Measurements from ENCODE around the gene FAIM2.
"Not testable (repeated sequence)": the region's sequence is repeated elsewhere in the genome, so short reads cannot be mapped to it uniquely, and the experiment has no call there.

Gene FAIM2

DNA sequence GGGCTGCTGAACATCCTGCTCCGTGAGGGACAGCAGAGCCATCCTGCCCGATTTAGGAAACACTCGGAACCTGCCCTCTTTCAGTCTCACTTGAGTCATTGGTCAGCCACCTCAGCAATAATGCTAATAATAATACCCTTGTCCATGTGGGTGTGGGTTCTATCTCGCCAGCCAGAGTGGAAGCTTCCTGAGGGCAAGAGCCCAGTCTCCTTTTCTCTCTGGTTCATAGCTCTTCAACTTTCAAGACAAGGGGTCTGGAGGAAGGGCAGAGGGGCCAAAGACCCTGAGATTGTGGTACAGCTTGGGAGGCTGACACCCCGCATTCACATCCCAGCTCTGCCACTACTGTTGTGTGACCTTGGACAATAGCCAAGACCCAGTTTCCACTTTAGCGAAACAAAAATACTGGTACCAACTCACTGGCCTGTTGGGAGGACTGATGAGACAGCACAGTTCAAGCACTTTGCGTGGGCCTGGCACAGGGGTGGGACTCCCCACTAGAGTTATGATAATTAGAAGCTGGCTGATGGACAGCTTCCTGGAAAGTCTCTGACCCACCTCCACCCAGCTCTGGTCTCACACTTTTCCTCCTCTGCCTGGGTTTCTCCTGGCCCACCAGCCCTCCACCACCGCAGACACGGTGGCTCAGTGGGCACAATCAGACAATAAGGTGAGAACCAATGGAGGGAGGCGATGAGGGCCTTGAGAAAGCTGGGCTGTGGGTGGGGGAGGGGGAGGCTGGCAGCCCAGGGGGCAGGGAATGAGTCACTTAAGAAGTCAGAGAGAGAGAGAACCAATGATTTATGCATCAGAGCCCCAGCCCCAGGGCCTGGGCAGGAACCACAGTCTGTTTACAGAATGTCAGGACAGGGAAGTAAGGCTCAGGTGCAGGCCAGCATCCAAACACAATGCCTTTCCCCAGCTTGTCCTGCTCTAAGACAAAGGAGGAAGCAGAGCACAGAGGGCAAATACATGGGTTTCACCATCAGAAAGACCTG, 9.6 kb downstream of the FAIM2 start:
- no peak for DNase-seq (ENCODE audit: low read depth)

DNA sequence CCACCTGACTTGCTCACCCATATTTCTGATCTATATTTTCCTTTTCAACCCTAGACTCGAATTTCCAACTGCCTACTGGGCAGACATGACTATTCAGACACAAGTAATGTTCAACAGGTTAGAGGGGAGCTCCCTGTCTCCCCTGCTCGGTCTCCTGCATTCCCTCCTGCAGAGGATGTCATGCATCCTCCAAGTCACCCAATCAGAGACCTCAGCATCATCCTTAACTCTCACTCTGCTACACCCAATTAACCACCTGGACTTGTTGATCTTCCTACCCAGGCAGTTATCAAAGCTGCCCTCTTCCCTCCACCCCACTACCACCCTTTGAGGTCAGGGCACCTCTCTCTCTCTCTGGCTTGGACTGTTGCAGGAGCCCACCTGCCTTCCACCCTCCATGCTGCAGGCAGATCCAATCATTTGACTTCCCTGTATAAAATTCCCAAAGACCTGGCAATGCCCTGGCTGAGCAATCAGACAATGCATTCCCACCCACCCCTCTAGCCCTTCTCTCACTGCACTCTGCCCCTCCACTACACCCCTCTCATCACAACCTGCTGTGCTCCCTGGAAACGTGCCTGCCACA, 10.9 kb downstream of the FAIM2 start:
- DNase-seq (ENCODE audit: low read depth) = no peak

DNA sequence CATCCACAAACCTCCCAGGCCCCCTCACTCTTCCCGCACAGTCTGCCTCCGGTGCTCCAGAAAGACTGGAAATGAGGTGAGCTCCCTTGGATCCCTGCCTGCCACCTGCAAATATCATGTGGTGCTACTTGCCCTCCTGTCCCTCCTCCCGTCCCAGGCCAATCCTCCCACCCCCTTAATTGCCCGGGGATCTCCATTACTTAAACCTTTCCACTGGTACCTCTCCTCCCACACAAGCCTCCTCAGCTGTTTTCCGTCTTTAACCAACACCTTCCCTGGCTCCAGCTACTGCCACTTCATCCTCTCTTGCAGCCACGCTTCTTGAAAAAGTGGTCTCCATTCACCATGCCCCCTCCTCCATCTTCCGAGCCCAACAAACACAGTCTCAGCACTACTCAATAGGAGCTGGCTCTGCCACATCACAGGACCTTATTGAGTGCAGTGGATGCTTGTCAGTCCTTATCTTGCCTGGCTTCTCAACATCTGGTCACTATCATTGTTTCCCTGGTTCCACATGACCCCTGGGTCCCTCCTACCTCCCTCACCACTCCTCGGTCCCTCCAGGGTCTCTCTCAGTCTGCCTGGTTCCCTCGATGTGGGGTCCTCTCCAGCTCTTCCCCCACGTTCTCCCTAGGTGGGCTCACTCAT, 11.5 kb downstream of the FAIM2 start:
- no peak for DNase-seq (ENCODE audit: low read depth)

DNA sequence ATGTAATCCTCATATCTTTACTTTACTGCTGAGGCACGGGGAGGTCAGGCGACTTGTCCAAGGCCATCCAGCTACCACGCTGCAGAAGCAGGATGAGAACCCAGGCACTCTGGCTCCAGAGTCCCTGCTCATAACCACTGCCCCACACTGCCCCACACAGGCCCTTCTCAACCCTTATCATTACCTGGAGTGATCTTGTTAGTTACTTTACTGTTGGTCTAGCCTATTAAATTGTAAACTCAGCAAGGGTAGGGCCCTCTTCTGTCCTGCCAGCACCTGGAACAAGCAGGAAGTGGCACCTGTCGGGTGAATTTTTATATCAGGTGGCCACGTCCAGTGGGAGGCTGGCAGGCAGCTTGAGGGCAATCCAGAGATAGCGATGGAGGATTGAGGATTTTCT, 12.2 kb downstream of the FAIM2 start:
- no peak for DNase-seq (ENCODE audit: low read depth)

DNA sequence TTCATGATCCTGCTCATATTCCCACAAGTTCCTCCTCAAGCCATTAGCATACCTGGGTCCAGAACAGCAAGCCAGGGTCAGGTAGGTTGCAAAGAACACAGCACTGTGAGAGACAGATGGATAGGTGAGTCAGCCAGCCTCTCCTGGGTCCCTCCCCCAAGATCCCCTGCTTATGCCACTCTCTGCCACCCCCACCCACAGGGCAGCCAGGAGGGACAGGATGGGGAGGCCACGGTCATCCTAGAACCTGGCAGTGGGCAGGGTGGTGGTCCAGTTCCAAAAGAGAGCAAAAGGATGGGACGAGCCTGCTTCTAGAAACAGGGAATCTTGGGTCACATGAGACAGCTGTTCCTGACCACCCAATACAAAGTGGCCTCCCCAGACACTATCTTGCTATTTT, 12.7 kb downstream of the FAIM2 start:
- DNase-seq (ENCODE audit: low read depth) = no peak

DNA sequence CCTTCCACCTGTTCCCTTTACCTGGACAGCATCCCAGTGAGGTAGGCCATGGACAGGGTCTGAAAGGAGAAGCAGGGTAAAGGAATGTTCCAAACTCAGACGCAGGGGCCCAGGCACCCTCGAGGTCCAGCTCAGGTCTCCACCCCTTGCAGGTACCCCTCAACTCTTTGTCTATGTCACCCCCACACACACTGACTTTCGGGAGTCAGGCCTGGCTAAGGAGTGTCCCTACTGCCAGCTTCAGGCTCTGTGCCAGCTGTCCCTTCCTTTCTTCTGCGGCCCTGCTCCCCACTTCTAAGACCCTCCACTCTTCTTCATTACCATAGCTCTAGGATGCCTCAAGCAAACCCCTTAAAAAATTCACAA, 13.6 kb downstream of the FAIM2 start:
- no peak for DNase-seq (ENCODE audit: low read depth)

DNA sequence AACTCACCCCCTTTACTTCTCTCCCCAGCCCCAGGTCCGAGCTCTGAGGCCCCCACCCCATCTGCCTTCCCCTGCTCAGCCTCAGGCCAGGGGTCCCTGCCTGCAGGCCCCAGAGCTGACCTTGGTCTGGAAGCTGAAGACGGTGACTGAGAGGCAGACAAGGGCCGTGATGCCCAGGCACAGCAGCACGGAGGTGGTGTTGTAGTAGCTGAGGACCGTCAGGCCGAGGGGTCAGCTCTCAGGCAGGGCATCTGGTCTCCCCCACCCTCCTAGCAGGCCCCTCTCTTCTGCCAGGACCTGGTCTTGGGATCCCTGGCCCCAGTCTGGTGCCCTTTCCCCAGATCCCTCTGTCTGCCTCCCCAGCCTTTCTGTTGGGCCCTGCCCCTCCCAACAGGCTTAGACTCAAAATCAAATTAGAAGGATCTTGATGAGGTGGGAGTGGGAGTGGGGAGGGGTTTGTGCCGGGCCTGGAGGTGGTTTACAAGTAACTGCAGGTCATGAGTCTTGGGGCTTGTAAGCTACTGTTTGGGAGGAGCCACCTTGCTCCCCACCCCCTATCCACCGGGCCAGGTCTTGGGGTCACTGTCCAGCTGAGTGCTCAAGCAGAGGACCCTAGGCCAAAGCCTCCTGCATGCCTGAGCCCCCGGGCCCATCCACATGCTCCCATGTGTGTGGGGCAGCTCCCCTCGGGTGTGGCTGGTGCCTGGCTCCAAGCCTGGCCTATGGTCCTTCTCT, 14.2 kb downstream of the FAIM2 start:
- DNase-seq (ENCODE audit: low read depth) = no peak

DNA sequence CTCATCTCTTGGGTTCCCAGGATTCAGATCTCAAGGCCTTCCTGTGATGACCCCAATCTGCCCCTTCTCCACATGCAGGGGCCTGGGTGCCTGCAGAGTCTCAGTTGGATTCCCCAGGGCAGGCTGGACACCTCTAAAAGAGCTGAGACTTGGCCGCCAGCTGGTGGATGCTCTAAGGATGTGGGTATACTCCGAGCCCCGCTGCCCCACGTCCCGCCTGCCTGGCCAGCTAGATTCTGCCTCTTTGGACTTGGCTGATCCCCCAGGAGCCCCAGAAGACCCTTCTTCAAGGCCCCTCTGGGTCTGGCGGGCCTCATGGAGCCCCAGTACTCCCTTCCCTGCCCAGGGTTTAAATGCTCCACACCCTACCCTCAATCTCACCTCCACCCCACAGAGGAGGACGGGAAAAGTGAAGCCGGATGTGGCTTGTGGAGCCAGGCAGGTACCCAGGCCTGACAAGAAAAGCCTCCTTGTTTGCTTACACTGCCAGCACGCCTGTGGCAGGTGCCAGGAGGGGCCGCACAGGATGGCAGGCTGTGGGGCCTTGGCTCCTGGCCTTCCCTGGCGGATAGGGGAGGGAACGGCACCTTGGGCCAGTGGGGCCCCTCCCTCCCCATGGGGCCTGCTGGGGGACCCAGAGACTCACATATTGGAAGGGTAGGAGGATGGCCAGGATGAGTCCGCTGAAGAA, 15.1 kb downstream of the FAIM2 start:
- no peak for DNase-seq (ENCODE audit: low read depth)

DNA sequence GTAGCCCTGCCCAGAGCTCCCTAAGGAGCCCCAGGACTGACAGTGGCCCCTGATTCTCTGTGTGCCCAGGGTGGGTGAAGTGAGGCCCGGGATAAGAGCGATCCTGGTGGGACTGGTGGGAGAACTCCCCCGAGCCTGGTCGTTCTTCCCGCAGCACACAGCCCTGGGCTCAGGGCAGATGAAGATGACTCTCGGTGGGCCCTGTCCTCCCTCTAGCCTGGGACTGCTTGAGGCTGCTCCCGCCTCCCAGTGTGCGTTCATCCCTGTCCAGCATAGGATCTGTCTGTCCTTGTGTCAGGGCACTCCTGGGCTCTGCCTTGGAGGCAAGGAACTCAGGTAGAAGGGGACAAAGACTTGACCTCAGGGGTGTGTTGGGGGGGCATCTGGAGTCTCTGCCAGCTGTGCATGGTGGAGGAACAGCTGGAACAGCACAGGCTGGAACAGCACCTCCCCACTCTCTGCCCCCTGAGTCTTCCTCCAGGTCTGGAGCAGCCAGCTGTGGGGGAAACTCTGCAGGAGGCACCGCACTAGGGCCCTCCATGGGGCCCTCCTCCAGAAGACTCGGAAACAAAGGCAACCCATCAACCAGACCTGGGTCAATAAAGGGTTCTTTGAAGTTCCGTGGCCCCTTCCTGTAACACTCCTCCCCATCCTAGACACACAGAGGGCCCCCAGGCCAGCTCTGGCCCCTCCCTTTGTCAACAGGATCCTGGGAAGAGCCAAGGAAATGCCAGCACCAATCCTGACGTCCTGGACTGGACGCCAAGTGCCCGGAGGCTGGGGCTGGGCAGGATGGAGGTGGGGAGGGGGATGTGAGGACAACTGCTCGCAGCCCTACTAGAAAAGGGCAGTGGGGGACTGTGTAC, 15.9 kb downstream of the FAIM2 start:
- DNase-seq (ENCODE audit: low read depth) = no peak

DNA sequence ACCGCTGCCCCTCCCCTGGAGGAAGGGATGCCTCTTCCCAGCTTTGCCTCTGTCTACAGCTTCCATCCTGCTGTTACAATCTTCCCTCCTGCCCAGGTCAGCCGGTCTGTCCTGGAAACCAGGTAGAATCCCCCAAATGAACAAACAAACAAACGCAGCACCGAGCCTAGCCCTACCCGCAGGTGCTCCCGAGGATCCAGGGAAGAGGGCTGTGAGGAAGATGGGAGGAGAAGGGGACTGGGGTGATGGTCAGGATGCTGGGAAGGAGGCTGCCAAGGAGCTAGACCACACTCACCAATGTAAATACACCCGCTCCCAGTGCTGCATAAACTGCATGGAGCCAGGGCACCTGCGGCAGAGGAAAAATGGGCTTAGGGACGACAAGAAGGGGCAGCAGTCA, 16.6 kb downstream of the FAIM2 start:
- DNase-seq (ENCODE audit: low read depth) = no peak

DNA sequence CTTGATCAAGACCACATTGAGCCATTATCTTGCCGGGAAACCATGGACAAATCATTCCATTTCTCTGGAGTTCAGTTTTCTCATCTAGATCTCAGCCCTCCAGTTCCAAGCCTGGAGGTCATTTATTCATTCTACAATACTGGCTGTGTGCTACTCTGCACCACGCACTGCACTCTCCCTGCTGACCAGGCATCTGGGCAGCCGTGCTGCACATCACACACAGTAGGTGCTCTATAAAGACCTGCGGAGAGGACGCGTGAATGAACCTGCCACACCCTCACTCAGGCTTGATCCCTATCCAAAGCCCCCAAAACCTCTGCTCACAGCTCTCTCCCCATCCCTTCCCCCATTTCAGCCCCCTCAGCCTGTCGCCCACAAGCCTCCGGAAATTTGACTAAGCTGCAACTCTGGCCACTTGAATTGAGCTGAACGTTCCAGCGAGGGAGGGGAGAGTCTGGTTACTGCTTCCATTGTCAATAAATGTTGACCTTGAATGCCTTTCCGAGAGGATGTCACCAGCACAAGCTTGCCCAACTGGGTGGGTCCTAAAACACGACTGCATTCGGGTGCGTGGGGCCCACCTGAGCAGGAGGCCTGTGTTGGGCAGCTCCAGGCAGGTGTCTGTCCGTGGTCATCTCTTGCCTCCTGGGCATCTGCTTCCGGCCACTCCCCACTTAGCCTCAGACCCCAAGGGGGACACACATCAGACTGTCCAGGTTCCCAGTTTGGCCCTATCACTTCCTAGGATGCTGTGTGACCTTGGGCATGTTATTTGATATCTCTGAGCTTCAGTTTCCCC, 17.8 kb downstream of the FAIM2 start:
- no peak for DNase-seq (ENCODE audit: low read depth)

DNA sequence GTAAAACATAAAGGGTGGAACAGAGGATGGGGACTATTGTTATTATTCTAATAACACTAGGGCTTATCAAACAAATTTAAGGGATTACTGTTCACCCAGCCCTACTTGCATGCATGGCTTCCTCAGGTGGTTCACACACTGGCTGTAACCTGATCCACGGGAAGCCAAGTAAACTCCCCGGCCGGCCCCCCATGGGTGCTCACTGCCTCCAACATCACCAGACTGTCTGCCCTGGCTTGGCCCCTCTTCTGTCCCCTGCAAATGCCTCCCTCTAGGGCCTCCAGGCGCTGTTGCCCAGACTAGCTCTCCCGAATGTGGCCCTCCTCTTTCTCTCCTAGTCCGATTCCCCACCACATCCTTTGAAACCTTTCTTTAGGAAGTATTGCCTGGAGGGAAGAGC, 18.6 kb downstream of the FAIM2 start:
- no peak for DNase-seq (ENCODE audit: low read depth)

DNA sequence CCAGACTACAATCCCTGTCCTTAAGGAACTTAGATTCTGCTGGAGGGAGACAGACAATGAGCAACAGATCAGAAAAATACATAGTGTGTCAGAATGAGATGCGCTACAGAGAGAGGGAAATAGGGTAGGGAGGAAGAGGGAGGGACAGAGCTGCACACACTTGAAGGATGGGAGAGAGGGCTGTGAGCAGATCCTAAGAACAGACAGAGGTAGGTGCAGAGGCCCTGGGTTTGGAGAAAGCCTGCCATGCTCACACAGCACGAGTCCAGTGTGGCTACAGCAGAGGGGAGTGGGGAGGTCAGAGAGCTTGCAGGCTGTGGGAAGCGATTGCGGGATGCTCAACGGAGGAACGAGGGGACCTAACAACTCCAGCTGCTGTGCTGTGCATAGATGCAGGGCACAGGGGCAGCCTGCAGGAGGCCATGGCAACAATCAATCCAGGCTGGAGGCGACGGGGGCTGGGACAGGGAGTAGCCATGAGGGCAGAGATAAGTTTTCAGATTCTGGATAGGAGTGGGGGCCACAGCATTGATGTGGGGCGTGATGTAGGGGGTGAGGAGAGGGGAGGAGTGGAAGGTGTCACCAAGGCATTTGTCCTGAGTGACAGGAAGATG, 20.7 kb downstream of the FAIM2 start:
- DNase-seq (ENCODE audit: low read depth) = no peak

DNA sequence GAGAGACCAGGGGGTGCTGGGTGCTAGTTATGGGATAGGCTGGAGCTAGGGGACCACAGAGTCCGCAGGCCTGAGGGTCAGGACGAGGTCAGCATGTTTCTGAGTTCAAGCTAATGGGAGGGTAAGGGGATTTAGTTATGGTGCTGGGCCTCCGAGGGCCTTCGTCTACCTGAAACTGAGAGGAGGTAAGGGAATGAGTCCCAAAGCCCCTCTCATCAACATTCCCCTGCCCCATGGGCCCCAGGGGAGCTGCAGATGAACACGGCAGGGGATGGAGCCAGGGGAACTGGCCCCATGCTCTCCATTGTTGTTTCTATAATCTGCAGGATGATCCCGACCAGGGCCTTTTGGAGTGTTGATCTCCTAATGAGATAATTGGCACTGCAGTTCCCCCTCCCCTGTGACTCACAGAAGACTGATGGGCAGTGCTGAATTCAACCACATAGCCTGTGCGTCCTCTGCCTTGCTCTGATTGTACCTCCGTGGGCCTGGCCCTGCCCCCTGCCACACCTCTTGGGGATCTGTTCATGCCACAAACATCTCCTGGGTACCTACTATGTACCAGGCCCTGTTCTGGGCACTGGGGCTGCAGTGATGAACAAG, 21.4 kb downstream of the FAIM2 start:
- no peak for DNase-seq (ENCODE audit: low read depth)

DNA sequence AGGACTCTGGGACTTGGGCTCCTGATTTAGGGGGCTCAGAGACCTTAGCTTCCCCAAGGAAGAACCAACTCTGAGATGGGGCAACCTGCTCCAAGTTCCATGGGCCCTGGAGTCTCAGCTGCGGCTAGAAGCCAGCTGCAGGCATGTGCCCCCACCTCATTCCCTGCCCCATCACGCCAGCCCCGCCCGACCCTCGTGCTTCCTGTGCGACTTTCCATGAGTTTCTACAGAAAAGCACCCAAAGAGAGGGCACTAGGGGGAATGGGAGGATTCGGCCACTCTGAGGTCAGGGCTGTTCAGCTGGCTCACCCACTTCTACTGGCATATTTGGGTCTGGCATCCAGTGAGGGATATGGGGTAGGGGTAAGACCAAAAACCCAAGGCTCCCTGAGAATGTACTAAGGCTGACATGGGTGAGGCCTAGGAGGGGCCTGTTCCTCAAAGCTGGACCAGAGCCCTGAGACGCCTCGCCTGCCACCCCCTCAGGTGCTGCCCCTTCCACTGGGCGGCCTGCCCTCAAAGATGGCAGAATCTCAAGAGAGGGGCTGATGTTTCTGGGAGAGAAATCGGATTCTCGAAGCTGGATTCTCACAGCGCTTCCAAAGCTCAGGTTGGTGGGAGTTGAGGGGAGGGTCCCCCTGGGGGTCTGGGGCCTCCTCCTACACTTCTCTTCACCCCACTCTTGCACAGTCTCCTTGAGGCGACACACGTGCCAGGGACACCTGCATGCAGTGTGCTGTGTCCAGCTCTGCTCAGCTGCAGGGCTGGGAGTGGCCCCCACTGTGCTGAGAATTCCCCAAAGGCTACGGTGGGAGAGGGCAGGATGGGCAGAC, 22.1 kb downstream of the FAIM2 start:
- no peak for DNase-seq (ENCODE audit: low read depth)

DNA sequence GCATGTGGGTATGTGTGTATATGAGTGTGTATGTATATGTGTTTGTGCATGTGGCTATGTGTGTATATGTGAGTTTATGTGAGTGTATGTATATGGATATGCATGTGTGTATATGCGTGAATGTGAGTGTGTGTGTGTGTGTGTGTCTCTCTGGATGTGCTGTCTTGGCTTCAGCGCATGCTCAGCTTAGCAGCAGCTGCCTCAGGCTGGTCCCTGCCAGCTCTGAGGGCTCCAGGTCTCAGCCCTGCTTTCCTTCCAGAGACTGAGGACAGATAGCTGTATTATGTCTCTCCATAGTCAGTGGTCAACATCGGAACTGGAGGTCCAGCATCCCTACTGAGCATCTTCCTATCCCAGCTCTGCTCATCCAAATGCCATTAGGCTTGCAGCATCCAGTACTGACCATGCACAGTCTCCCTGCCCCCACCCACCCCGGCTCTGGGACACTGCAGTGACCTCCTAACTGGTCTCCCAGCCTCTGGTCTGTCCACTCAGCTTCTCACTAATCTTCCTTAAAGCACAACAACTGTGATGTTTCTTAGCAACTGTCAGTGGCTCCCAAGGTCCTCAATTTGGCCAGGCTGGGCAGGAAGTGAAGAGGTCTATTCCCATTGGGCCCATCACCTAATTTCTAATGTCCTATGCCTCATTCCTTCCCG, 22.8 kb downstream of the FAIM2 start:
- DNase-seq (ENCODE audit: low read depth) = no peak

DNA sequence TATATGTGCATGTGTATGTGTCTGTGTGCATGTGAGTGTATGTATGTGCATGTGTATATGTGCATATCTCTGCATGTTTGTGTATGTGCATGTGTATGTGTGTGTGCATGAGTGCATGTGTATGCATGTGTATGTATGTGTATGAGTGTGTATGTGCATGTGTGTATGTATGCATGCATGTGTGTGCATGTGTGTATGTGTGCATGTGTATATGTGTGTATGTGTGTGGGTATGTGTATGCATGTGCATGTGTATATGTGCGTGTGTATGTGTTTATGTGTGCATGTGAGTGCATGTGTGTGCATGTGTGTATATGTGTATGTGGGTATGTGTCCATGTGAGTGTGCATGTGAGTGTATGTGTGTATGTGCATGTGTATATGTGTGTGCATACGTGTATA, 24.6 kb downstream of the FAIM2 start:
- DNase-seq (ENCODE audit: low read depth) = not testable (repeated sequence)

DNA sequence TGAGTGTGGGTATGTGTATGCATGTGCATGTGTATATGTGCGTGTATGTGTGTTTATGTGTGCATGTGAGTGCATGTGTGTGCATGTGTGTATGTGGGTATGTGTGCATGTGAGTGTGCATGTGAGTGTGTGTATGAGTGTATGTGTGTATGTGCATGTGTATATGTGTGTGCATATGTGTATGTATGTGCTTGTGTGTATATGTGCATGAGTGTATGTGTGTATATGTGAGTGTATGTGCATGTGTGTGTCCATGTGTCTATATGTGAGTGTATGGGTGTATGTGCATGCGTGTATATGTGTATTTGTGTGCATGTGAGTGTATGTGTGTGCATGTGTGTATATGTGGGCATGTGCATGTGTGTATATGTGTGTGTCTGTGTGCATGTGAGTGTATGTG, 25.7 kb downstream of the FAIM2 start:
- no peak for DNase-seq (ENCODE audit: low read depth)
